ENCODE results near the gene ECSCR.
A peak's percentile ranks its signal among the peaks of the same experiment; 100 is the strongest.

The ECSCR gene

DNA sequence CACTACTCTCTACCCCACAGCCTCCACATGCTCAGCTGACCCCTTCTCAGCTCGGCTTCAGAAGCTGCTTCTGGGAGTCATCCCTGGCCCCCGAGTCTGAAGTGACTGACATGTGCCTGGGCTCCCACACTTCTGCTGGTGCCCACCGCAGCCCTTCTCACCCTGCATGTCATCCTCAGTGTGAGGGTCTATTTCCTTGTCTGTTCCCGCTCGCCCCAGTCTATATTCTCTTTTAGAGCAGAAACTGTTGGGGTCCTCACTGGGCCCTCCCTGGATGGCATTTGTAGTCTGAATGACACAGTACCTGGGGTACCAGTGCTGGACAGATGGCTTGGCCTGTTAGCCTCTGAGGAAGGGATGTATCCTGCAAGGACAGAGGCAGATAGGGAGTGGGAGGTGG is 5.3 kb downstream of the ECSCR start:
- Histone ChIP-seq H3K27me3 (ENCODE audit: insufficient read depth, poor library complexity, severe bottlenecking) (no peaks in the 10 kb centered on the region), H3K27ac (ENCODE audit: poor library complexity, severe bottlenecking) (no peak overlapping the region), H3K9me3 (ENCODE audit: severe bottlenecking) (no peaks in the 10 kb centered on the region), H3K4me1 (ENCODE audit: insufficient read depth, poor library complexity, severe bottlenecking) (peaks cover 3% of the 10 kb centered on the region), H3K36me3 (ENCODE audit: low read depth) (no peaks in the 10 kb centered on the region), H3K4me3 (ENCODE audit: severe bottlenecking) (no peak overlapping the region)
- no peak for ATAC-seq (ENCODE audit: low read depth)
- TF ChIP-seq, protein P1, sequence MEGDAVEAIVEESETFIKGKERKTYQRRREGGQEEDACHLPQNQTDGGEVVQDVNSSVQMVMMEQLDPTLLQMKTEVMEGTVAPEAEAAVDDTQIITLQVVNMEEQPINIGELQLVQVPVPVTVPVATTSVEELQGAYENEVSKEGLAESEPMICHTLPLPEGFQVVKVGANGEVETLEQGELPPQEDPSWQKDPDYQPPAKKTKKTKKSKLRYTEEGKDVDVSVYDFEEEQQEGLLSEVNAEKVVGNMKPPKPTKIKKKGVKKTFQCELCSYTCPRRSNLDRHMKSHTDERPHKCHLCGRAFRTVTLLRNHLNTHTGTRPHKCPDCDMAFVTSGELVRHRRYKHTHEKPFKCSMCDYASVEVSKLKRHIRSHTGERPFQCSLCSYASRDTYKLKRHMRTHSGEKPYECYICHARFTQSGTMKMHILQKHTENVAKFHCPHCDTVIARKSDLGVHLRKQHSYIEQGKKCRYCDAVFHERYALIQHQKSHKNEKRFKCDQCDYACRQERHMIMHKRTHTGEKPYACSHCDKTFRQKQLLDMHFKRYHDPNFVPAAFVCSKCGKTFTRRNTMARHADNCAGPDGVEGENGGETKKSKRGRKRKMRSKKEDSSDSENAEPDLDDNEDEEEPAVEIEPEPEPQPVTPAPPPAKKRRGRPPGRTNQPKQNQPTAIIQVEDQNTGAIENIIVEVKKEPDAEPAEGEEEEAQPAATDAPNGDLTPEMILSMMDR (IDR thresholded peaks at IDR 0.05; ENCODE audit: poor library complexity, severe bottlenecking): no peak
- DNase-seq (ENCODE audit: low spot score): no peak

DNA sequence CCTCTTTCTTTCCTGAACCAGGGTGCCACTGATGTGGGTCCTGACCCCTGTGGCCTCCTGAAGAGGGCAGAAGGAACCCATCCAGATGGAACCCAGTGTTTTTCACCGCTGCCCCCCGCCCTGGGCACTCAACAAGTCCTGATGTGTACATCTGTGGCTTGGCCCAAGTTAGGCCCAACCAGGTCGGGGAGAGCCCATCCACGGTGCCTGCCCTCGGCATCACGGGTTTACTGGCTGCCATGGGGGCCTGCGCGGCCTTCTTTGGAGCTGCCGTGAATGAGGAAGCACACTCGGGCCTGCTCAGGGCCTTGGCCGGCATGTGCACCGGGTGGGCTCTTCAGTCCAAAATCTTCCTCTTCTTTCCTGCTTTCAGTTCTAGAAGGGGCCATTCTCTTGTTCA is 5.8 kb downstream of the ECSCR start:
- no peak for DNase-seq (ENCODE audit: low spot score)
- H3K36me3 ChIP-seq (ENCODE audit: low read depth): no peaks in the 10 kb centered on the region
- no peak for ATAC-seq (ENCODE audit: low read depth)
- TF ChIP-seq, protein P1 (IDR thresholded peaks at IDR 0.05; ENCODE audit: poor library complexity, severe bottlenecking): no peak
- peaks cover 3% of the 10 kb centered on the region for H3K4me1 ChIP-seq (ENCODE audit: insufficient read depth, poor library complexity, severe bottlenecking)
- no peak overlapping the region for H3K27ac ChIP-seq (ENCODE audit: poor library complexity, severe bottlenecking)
- no peaks in the 10 kb centered on the region for H3K9me3 ChIP-seq (ENCODE audit: severe bottlenecking)
- no peak overlapping the region for H3K4me3 ChIP-seq (ENCODE audit: severe bottlenecking)
- H3K27me3 ChIP-seq (ENCODE audit: insufficient read depth, poor library complexity, severe bottlenecking): no peaks in the 10 kb centered on the region

DNA sequence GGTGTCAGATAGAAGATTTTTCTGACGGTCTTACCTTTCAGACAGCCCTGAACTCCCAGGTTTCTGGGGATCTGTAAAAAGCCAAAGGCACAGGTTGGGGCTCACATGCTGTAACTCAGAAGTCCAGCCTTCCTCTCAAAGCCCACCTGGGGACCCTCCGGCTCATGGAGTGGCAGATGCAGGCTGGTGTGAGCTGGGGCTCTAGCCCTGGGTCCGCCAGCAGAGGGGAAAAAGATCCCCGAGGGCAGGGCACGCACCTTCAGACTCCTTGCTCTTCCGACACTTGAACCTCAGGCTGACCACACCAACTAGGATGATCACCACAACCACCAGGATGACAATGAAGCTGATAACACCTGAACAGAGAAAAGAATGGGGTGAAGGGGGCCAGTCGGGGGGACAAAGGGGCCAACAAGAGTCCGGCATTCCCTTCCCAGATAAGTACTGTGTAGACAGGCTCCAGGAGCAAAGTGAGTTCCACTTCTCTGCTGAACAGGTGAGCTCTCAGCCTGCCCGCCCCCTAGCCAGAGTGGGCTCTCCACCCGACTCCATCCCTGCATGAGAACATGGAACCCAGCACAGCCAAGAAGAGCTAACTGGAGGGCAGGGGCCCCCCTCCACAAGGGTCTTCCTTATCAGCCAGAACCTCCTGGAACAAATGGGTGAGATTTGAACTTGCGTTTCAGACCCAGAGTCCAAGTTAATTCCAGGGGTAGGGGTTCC is 7.8 kb downstream of the ECSCR start:
- peak; percentile 11; the same call in 1 of the 3 replicates for ATAC-seq (ENCODE audit: low read depth)
- H3K27ac ChIP-seq (ENCODE audit: poor library complexity, severe bottlenecking): no peak overlapping the region
- DNase-seq (ENCODE audit: low spot score): no peak
- H3K4me3 ChIP-seq (ENCODE audit: severe bottlenecking): no peak overlapping the region
- H3K36me3 ChIP-seq (ENCODE audit: low read depth): no peaks in the 10 kb centered on the region
- no peaks in the 10 kb centered on the region for H3K27me3 ChIP-seq (ENCODE audit: insufficient read depth, poor library complexity, severe bottlenecking)
- TF ChIP-seq, protein P1 (IDR thresholded peaks at IDR 0.05; ENCODE audit: poor library complexity, severe bottlenecking): no peak
- H3K4me1 ChIP-seq (ENCODE audit: insufficient read depth, poor library complexity, severe bottlenecking): peaks cover 3% of the 10 kb centered on the region
- H3K9me3 ChIP-seq (ENCODE audit: severe bottlenecking): no peaks in the 10 kb centered on the region

DNA sequence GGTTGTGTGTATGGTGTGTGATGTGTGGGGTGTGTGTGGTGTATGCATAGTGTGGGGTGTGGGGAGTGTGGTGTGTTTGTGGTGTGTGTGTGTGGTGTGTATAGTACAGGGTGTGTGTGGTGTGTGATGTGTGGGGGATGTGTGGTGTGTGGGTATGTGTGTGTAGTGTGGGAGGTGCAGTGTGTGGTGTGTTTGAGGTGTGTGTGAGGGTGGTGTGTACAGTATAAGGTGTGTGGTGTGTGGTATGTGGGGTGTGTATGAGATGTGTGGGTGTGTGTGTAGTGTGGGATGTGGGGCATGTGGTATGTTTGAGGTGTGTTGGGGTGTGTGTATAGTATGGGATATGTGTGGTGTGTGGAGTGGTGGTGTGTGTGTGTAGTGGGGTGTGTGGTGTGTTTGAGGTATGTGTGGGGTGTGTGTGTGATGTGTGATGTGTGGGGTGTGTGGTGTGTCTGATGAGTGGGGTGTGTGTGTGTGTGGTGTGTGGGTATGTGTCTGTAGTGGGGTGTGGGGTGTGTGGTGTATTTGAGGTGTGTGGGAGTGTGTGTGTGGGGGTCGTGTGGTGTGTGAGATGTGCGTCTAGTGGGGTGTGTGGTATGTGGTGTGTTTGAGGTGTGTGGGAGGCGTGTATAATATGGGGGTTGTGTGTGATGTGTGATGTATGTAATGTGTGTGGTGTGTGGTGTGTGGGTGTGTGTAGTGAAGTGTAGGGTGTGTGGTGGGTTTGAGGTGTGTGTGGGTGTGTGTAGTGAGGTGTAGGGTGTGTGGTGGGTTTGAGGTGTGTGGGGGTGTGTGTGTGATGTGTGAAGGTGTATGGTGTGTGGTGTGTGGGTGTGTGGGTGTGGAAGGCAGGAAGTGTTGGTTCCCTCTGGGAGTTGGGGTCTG is 8.6 kb downstream of the ECSCR start:
- no peaks in the 10 kb centered on the region for H3K36me3 ChIP-seq (ENCODE audit: low read depth)
- H3K4me3 ChIP-seq (ENCODE audit: severe bottlenecking): no peak overlapping the region
- H3K27ac ChIP-seq (ENCODE audit: poor library complexity, severe bottlenecking): no peak overlapping the region
- TF ChIP-seq, protein P1 (IDR thresholded peaks at IDR 0.05; ENCODE audit: poor library complexity, severe bottlenecking): no peak
- no peak; the same call in 2 of the 3 replicates for ATAC-seq (ENCODE audit: low read depth)
- DNase-seq (ENCODE audit: low spot score): no peak
- peaks cover 1% of the 10 kb centered on the region for H3K4me1 ChIP-seq (ENCODE audit: insufficient read depth, poor library complexity, severe bottlenecking)
- no peaks in the 10 kb centered on the region for H3K9me3 ChIP-seq (ENCODE audit: severe bottlenecking)
- H3K27me3 ChIP-seq (ENCODE audit: insufficient read depth, poor library complexity, severe bottlenecking): no peaks in the 10 kb centered on the region
